Naive thymus-derived CD4-positive, alpha-beta T cell (primary cell): ENCODE results near the gene CDCP1. TPM values are rescaled to one million over a fixed set of nuclear protein-coding genes. Genes with fewer than 3 reads are reported as not detected.

Experiments
- ATAC-seq: fragments of 150-1000 bp; cut with Tn5 transposase; 2 replicates; pipeline ENCODE4 v1.10.0; 2021; ENCODE audit warnings: mild to moderate bottlenecking, moderate library complexity
- CTCF ChIA-PET: fragments of 350-600 bp; sonication (Branson Sonifier 250); formaldehyde crosslinking; loops from one replicate; lab custom pipeline; 2021; ENCODE audit warnings: antibody characterized with exemption; lab: Charles Lee
- POLR2A ChIA-PET: fragments of 350-600 bp; sonication (Branson Sonifier 250); formaldehyde crosslinking; loops from one replicate; lab custom pipeline; 2021; ENCODE audit warnings: antibody characterized with exemption, inconsistent platforms; lab: Charles Lee
- DNase-seq, 9 donors: peaks; one replicate each; pipeline versions ENCODE4 v3.0.0 to v3.0.0-alpha.2; 2020 to 2022; ENCODE audit warnings: mixed read lengths in 1 of 9
- H3K27ac ChIP-seq: one replicate; pipeline ENCODE4 v1.7.0; 2013; ENCODE audit warnings: mild to moderate bottlenecking, low read depth, low read length, moderate library complexity
- H3K27me3 ChIP-seq, 2 donors: one replicate each; pipeline ENCODE4 v1.7.0; 2013; ENCODE audit warnings: low read length in 2 of 2, mild to moderate bottlenecking in 2 of 2, moderate library complexity in 2 of 2; ENCODE audit not compliant: control insufficient read depth in 2 of 2, insufficient read depth in 2 of 2
- H3K36me3 ChIP-seq, 3 experiments: 1 replicate in 2 of 3; 2 replicates in 1 of 3; pipeline ENCODE4 v1.7.0; 2013; ENCODE audit warnings: low read length in 3 of 3, mild to moderate bottlenecking in 3 of 3, moderate library complexity in 1 of 3; ENCODE audit not compliant: insufficient read depth in 3 of 3, control insufficient read depth in 2 of 3
- H3K4me1 ChIP-seq, 2 donors: one replicate each; pipeline ENCODE4 v1.7.0; 2013; ENCODE audit warnings: low read length in 2 of 2, mild to moderate bottlenecking in 2 of 2, moderate library complexity in 1 of 2; ENCODE audit not compliant: control insufficient read depth in 2 of 2, insufficient read depth in 2 of 2
- H3K4me3 ChIP-seq: 2 replicates; pipeline ENCODE4 v1.7.0; 2013; ENCODE audit warnings: mild to moderate bottlenecking, low read length
- H3K9me3 ChIP-seq, 3 experiments: 1 replicate in 2 of 3; 2 replicates in 1 of 3; pipeline ENCODE4 v1.7.0; 2013; ENCODE audit warnings: low read length in 3 of 3; ENCODE audit not compliant: control insufficient read depth in 2 of 3
- H3K27ac Mint-ChIP-seq, 9 donors: one replicate each; pipeline ENCODE4 v1.8.0; 2020 to 2022; ENCODE audit warnings: mixed read lengths in 9 of 9, mild to moderate bottlenecking in 8 of 9, moderate library complexity in 5 of 9, inconsistent platforms in 2 of 9
- H3K27me3 Mint-ChIP-seq, 5 donors: one replicate each; pipeline ENCODE4 v1.8.0; 2021 to 2022; ENCODE audit warnings: mixed read lengths in 5 of 5, mild to moderate bottlenecking in 1 of 5
- H3K36me3 Mint-ChIP-seq, 5 donors: one replicate each; pipeline ENCODE4 v1.8.0; 2020 to 2022; ENCODE audit warnings: mixed read lengths in 5 of 5, mild to moderate bottlenecking in 3 of 5, inconsistent platforms in 1 of 5
- H3K4me1 Mint-ChIP-seq, 7 donors: one replicate each; pipeline ENCODE4 v1.8.0; 2020 to 2022; ENCODE audit warnings: mixed read lengths in 7 of 7, mild to moderate bottlenecking in 3 of 7, inconsistent platforms in 1 of 7
- H3K4me3 Mint-ChIP-seq, 10 donors: one replicate each; pipeline ENCODE4 v1.8.0; 2020 to 2022; ENCODE audit warnings: mild to moderate bottlenecking in 10 of 10, mixed read lengths in 10 of 10, moderate library complexity in 6 of 10, inconsistent platforms in 2 of 10
- H3K9me3 Mint-ChIP-seq, 11 donors: one replicate each; pipeline ENCODE4 v1.8.0; 2020 to 2022; ENCODE audit warnings: mixed read lengths in 11 of 11, mild to moderate bottlenecking in 4 of 11, inconsistent platforms in 1 of 11, moderate library complexity in 1 of 11
- intact Hi-C, 2 donors: fragments of 100-400 bp; cut with micrococcal nuclease; formaldehyde crosslinking; loops; one replicate each; pipeline ENCODE4 v1.15.1; 2023
- polyA plus RNA-seq, 2 donors: library from polyadenylated mRNA; unstranded; fragments of 300-500 nt; fragmentation: Illumina TruSeq; gene quantifications; one replicate each; pipeline ENCODE4 v1.2.3, GENCODE V29; 2021
- total RNA-seq, 6 experiments: library from RNA in 5 of 6; stranded (reverse) in 5 of 6; gene quantifications; 1 replicate in 5 of 6; 2 replicates in 1 of 6; pipeline ENCODE4 v1.2.3 and lab custom pipeline; 2021 to 2026

Gene CDCP1
- total and polyA plus RNA-seq, 7 experiments from 2014 or later, result 0.05 to 7.2 (median 0.81) TPM

- H3K27ac ChIP-seq, result no peak overlapping the region
- H3K9me3 ChIP-seq, result peaks cover 0 to 7% (median 0%) of the 10 kb centered on the region in 3 experiments
- Mint-ChIP-seq H3K4me3 (no peak overlapping the region), H3K9me3 (peaks cover 0 to 19% (median 13%) of the 10 kb centered on the region in 11 donors), H3K27me3 (peaks cover 0 to 66% (median 0%) of the 10 kb centered on the region in 5 donors), H3K27ac (no peak overlapping the region), H3K36me3 (peaks cover 5 to 8% (median 7%) of the 10 kb centered on the region in 5 donors), H3K4me1 (peaks cover 0 to 5% (median 0%) of the 10 kb centered on the region in 7 donors)
- H3K36me3 ChIP-seq, result no peaks in the 10 kb centered on the region
- intact Hi-C loops, result no loop called here
- CTCF ChIA-PET, result interaction anchor here (0.8 to 0.9 kb wide), 2 partner anchors 114 to 116 kb away, joined by 3 to 4 read pairs; no protein-coding TSS in a partner anchor
- H3K4me1 ChIP-seq, result no peaks in the 10 kb centered on the region
- POLR2A ChIA-PET, result interaction anchor here (0.6 to 0.9 kb wide), 2 partner anchors 14 to 15 kb away, joined by 3 read pairs; no protein-coding TSS in a partner anchor
- no peak overlapping the region for H3K4me3 ChIP-seq
- DNase-seq (no peak), ATAC-seq (no peak)
- H3K27me3 ChIP-seq, result no peaks in the 10 kb centered on the region
These were observed 8.5 kb upstream of the CDCP1 start for GRCh38 chr3:45154641-45155147.

GRCh38 chr3:45153658-45154437 is 7.7 kb upstream of the CDCP1 start:
- Mint-ChIP-seq H3K36me3 (peaks cover 5 to 8% (median 7%) of the 10 kb centered on the region in 5 donors), H3K4me1 (peaks cover 0 to 5% (median 0%) of the 10 kb centered on the region in 7 donors), H3K27ac (peak overlapping the region in 1 of 9 donors; percentile 59), H3K4me3 (no peak overlapping the region), H3K27me3 (peaks cover 0 to 67% (median 0%) of the 10 kb centered on the region in 5 donors), H3K9me3 (peaks cover 0 to 19% (median 13%) of the 10 kb centered on the region in 11 donors)
- ATAC-seq (no peak), DNase-seq (no peak)
- intact Hi-C loops, result no loop called here
- Histone ChIP-seq H3K27me3 (no peaks in the 10 kb centered on the region), H3K36me3 (no peaks in the 10 kb centered on the region), H3K9me3 (peaks cover 0 to 7% (median 0%) of the 10 kb centered on the region in 3 experiments), H3K4me3 (no peak overlapping the region), H3K27ac (no peak overlapping the region), H3K4me1 (no peaks in the 10 kb centered on the region)
- ChIA-PET POLR2A (interaction anchor here (0.9 kb wide), 1 partner anchor 15 kb away, joined by 3 read pairs; no protein-coding TSS in a partner anchor), CTCF (no interaction called here)

- Histone ChIP-seq H3K4me3 (no peak overlapping the region), H3K27ac (no peak overlapping the region), H3K9me3 (peaks cover 0 to 7% (median 0%) of the 10 kb centered on the region in 3 experiments), H3K4me1 (no peaks in the 10 kb centered on the region), H3K27me3 (no peaks in the 10 kb centered on the region), H3K36me3 (no peaks in the 10 kb centered on the region)
- POLR2A ChIA-PET, result no interaction called here
- Mint-ChIP-seq H3K4me1 (peaks cover 0 to 5% (median 0%) of the 10 kb centered on the region in 7 donors), H3K36me3 (peaks cover 5 to 8% (median 7%) of the 10 kb centered on the region in 5 donors), H3K4me3 (no peak overlapping the region), H3K9me3 (peaks cover 0 to 19% (median 13%) of the 10 kb centered on the region in 11 donors), H3K27me3 (peaks cover 0 to 72% (median 4%) of the 10 kb centered on the region in 5 donors), H3K27ac (no peak overlapping the region)
- no peak for ATAC-seq
- intact Hi-C loops, result no loop called here
- no peak for DNase-seq
- CTCF ChIA-PET, result no interaction called here
These were observed 6.1 kb upstream of the CDCP1 start for GRCh38 chr3:45152307-45152706.

GRCh38 chr3:45151100-45151499 is 4.9 kb upstream of the CDCP1 start:
- Histone ChIP-seq H3K4me1 (no peaks in the 10 kb centered on the region), H3K4me3 (no peak overlapping the region), H3K9me3 (peaks cover 0 to 7% (median 0%) of the 10 kb centered on the region in 3 experiments), H3K27me3 (no peaks in the 10 kb centered on the region), H3K27ac (no peak overlapping the region), H3K36me3 (no peaks in the 10 kb centered on the region)
- Mint-ChIP-seq H3K27me3 (peaks cover 7 to 76% (median 15%) of the 10 kb centered on the region in 5 donors), H3K36me3 (peaks cover 5 to 8% (median 7%) of the 10 kb centered on the region in 5 donors), H3K4me3 (no peak overlapping the region), H3K4me1 (peaks cover 3 to 10% (median 6%) of the 10 kb centered on the region in 7 donors), H3K27ac (no peak overlapping the region), H3K9me3 (peaks cover 0 to 19% (median 13%) of the 10 kb centered on the region in 11 donors)
- ATAC-seq, result no peak
- intact Hi-C loops, result no loop called here
- DNase-seq, result no peak
- POLR2A ChIA-PET, result no interaction called here
- CTCF ChIA-PET, result no interaction called here

- intact Hi-C loops, result loop anchor here (5.0 kb wide), 2 partner anchors 37 to 42 kb away; no protein-coding TSS in a partner anchor
- no peak overlapping the region for H3K27ac Mint-ChIP-seq
- H3K27me3 Mint-ChIP-seq, result peaks cover 24 to 77% (median 31%) of the 10 kb centered on the region in 5 donors
- H3K4me1 Mint-ChIP-seq, result peaks cover 11 to 25% (median 16%) of the 10 kb centered on the region in 7 donors
- peaks cover 0 to 19% (median 13%) of the 10 kb centered on the region in 11 donors for H3K9me3 Mint-ChIP-seq
- H3K4me3 Mint-ChIP-seq, result peak overlapping the region in 1 of 10 donors; percentile 9
- ChIA-PET POLR2A (interaction anchor here (1.0 to 1.4 kb wide), 2 partner anchors 9 to 12 kb away, joined by 5 read pairs; no protein-coding TSS in a partner anchor), CTCF (interaction anchor here (0.9 kb wide), 1 partner anchor 62 kb away, joined by 4 read pairs; no protein-coding TSS in a partner anchor)
- peaks cover 5 to 8% (median 7%) of the 10 kb centered on the region in 5 donors for H3K36me3 Mint-ChIP-seq
- DNase-seq, result no peak
- Histone ChIP-seq H3K4me1 (peaks cover 4 to 13% of the 10 kb centered on the region in 2 donors), H3K4me3 (no peak overlapping the region), H3K9me3 (peaks cover 0 to 7% (median 0%) of the 10 kb centered on the region in 3 experiments), H3K36me3 (no peaks in the 10 kb centered on the region), H3K27me3 (peaks cover 0 to 10% of the 10 kb centered on the region in 2 donors), H3K27ac (no peak overlapping the region)
- ATAC-seq, result no peak
These were observed 2.7 kb upstream of the CDCP1 start for GRCh38 chr3:45148921-45149320.

GRCh38 chr3:45145223-45145622 is 955 bp downstream of the CDCP1 start:
- Histone ChIP-seq H3K4me1 (peaks cover 4 to 13% of the 10 kb centered on the region in 2 donors), H3K4me3 (peak overlapping the region; percentile 44), H3K27ac (no peak overlapping the region), H3K27me3 (peaks cover 0 to 10% of the 10 kb centered on the region in 2 donors), H3K36me3 (no peaks in the 10 kb centered on the region), H3K9me3 (no peaks in the 10 kb centered on the region)
- peaks cover 43 to 78% (median 46%) of the 10 kb centered on the region in 5 donors for H3K27me3 Mint-ChIP-seq
- ChIA-PET CTCF (interaction anchor here (0.6 to 0.7 kb wide), 2 partner anchors 65 to 105 kb away, joined by 3 read pairs; no protein-coding TSS in a partner anchor), POLR2A (interaction anchor here (0.6 to 1.6 kb wide), 3 partner anchors 18 to 37 kb away, joined by 3 to 5 read pairs (median 5); no protein-coding TSS in a partner anchor)
- H3K9me3 Mint-ChIP-seq, result peaks cover 0 to 6% (median 4%) of the 10 kb centered on the region in 11 donors
- ATAC-seq (no peak), DNase-seq (no peak)
- H3K4me1 Mint-ChIP-seq, result peaks cover 11 to 22% (median 17%) of the 10 kb centered on the region in 7 donors
- peaks cover 0 to 4% (median 0%) of the 10 kb centered on the region in 5 donors for H3K36me3 Mint-ChIP-seq
- peak overlapping the region; percentile 72 to 91 (median 78) for H3K4me3 Mint-ChIP-seq
- intact Hi-C loops, result loop anchor here (2.0 to 5.0 kb wide), 3 partner anchors 22 to 38 kb away; no protein-coding TSS in a partner anchor
- H3K27ac Mint-ChIP-seq, result peak overlapping the region in 2 of 9 donors; percentile 6 to 48
